ENCODE data around the gene KCNRG. TPM values are rescaled to one million over a fixed set of nuclear protein-coding genes. Genes with fewer than 3 reads are reported as not detected.
A peak's percentile ranks its signal among the peaks of the same experiment; 100 is the strongest.

The KCNRG gene, protein sequence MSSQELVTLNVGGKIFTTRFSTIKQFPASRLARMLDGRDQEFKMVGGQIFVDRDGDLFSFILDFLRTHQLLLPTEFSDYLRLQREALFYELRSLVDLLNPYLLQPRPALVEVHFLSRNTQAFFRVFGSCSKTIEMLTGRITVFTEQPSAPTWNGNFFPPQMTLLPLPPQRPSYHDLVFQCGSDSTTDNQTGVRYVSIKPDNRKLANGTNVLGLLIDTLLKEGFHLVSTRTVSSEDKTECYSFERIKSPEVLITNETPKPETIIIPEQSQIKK
- under 1 TPM; 0.30 to 0.40 TPM for total RNA-seq

DNA sequence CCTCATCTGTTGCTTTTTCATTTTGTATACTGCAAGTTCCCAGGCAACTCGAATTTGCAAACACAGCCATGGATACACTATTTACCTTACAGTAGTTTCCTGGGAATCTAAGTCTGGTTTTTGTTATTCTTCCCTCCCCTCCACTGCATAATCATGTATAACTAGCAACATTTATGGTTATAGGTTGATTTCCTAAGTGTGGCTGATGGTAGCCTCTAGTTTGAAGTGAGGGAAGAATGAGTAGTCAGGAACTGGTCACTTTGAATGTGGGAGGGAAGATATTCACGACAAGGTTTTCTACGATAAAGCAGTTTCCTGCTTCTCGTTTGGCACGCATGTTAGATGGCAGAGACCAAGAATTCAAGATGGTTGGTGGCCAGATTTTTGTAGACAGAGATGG lies at the start of gene KCNRG:
KCNRG (plus strand) TSS at position 187 of the 400 bp plus-strand sequence; CDS start at position 237, 50 bp downstream.
- intact Hi-C loops (cut with DNase I) = no loop called here
- no peak for DNase-seq
- Histone ChIP-seq H3K36me3 (peaks cover 6% of the 10 kb centered on the region), H3K9ac (ENCODE audit: low read depth in 2 of 2, low read length in 2 of 2) (no peak within 1 kb of the TSS), H3K9me3 (no peaks in the 10 kb centered on the region), H3K4me3 (no peak within 1 kb of the TSS), H3K27ac (no peak within 1 kb of the TSS), H3K4me1 (no peaks in the 10 kb centered on the region), H3K27me3 (no peaks in the 10 kb centered on the region)
- TF ChIP-seq, protein P1, sequence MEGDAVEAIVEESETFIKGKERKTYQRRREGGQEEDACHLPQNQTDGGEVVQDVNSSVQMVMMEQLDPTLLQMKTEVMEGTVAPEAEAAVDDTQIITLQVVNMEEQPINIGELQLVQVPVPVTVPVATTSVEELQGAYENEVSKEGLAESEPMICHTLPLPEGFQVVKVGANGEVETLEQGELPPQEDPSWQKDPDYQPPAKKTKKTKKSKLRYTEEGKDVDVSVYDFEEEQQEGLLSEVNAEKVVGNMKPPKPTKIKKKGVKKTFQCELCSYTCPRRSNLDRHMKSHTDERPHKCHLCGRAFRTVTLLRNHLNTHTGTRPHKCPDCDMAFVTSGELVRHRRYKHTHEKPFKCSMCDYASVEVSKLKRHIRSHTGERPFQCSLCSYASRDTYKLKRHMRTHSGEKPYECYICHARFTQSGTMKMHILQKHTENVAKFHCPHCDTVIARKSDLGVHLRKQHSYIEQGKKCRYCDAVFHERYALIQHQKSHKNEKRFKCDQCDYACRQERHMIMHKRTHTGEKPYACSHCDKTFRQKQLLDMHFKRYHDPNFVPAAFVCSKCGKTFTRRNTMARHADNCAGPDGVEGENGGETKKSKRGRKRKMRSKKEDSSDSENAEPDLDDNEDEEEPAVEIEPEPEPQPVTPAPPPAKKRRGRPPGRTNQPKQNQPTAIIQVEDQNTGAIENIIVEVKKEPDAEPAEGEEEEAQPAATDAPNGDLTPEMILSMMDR (IDR thresholded peaks at IDR 0.05) = no peak

DNA sequence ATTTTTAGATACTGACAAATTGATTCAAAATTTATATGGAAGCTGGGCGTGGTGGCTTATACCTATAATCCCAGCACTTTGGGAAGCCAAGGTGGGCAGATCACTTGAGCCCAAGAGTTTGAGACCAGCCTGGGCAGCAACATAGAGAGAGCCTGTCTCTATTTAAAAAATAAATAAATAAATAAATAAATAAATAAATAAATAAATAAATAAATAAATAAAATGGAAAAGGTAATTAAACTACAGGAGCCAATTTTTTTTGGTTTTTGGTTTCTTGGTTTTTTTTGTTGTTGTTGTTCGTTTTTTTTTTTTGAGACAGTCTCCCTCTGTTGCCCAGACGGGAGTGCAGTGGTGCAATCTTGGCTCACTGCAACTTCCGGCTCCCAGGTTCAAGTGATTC lies 47.8 kb upstream of the KCNRG start:
- H3K9me3 ChIP-seq = no peaks in the 10 kb centered on the region
- intact Hi-C loops (cut with DNase I) = no loop called here
- no peak for DNase-seq
- no peak overlapping the region for H3K27ac ChIP-seq
- H3K9ac ChIP-seq (ENCODE audit: low read depth in 2 of 2, low read length in 2 of 2) = no peak overlapping the region
- TF ChIP-seq, protein P1 (IDR thresholded peaks at IDR 0.05) = no peak
- H3K27me3 ChIP-seq = no peaks in the 10 kb centered on the region
- no peaks in the 10 kb centered on the region for H3K36me3 ChIP-seq
- H3K4me3 ChIP-seq = no peak overlapping the region
- H3K4me1 ChIP-seq = no peaks in the 10 kb centered on the region

DNA sequence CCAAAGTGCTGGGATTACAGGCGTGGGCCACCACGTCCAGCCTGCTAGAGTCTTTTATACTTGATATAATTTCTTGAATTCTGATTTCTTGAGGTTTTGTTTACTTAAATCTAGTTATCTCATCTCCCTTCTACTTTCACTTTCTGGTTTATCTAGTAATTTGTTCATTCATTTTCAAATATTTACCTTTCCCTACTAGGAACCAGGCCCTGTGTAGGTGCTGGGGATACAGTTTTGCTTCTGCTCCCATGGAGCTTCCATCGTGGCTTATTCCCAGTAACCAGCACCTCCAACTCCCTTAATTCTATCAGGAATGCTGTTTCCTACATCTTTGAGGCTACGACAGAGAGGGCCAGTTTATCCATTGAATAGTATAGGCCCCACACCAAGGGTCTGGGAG lies 42.5 kb upstream of the KCNRG start:
- no peak overlapping the region for H3K9ac ChIP-seq (ENCODE audit: low read depth in 2 of 2, low read length in 2 of 2)
- intact Hi-C loops (cut with DNase I) = loop anchor here (10.0 kb wide), 1 partner anchor 562 kb away; no protein-coding TSS in a partner anchor
- H3K27me3 ChIP-seq = no peaks in the 10 kb centered on the region
- TF ChIP-seq, protein P1 (IDR thresholded peaks at IDR 0.05) = no peak
- no peak overlapping the region for H3K4me3 ChIP-seq
- DNase-seq = no peak
- no peaks in the 10 kb centered on the region for H3K36me3 ChIP-seq
- H3K4me1 ChIP-seq = no peaks in the 10 kb centered on the region
- peak overlapping the region; percentile 13 for H3K27ac ChIP-seq
- no peaks in the 10 kb centered on the region for H3K9me3 ChIP-seq

DNA sequence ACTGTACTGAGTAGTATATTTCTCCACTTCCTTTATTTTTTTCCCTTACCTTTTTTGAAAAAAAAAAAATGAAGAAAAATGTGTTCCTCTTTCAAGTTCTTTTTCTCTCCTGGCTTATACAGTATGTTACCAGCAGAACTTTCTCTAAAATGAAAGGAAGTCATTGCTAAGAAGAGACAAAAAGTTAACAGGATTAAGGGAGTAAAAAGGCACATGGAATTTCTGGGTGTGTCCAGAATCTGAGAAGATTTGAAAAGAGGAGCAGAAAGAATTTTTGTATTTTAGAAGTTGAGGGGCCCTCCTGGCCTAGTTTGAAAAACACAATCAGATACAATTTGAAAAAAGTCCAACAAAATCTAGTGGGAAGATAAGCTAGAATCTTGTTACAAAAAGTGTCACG lies 39.4 kb upstream of the KCNRG start:
- TF ChIP-seq, protein P1 (IDR thresholded peaks at IDR 0.05) = no peak
- Histone ChIP-seq H3K9me3 (no peaks in the 10 kb centered on the region), H3K27me3 (no peaks in the 10 kb centered on the region), H3K36me3 (no peaks in the 10 kb centered on the region), H3K4me3 (no peak overlapping the region), H3K27ac (no peak overlapping the region), H3K4me1 (no peaks in the 10 kb centered on the region), H3K9ac (ENCODE audit: low read depth in 2 of 2, low read length in 2 of 2) (no peak overlapping the region)
- DNase-seq = no peak
- intact Hi-C loops (cut with DNase I) = loop anchor here (5.0 to 10.0 kb wide), 4 partner anchors 559 to 1096 kb away; no protein-coding TSS in a partner anchor

DNA sequence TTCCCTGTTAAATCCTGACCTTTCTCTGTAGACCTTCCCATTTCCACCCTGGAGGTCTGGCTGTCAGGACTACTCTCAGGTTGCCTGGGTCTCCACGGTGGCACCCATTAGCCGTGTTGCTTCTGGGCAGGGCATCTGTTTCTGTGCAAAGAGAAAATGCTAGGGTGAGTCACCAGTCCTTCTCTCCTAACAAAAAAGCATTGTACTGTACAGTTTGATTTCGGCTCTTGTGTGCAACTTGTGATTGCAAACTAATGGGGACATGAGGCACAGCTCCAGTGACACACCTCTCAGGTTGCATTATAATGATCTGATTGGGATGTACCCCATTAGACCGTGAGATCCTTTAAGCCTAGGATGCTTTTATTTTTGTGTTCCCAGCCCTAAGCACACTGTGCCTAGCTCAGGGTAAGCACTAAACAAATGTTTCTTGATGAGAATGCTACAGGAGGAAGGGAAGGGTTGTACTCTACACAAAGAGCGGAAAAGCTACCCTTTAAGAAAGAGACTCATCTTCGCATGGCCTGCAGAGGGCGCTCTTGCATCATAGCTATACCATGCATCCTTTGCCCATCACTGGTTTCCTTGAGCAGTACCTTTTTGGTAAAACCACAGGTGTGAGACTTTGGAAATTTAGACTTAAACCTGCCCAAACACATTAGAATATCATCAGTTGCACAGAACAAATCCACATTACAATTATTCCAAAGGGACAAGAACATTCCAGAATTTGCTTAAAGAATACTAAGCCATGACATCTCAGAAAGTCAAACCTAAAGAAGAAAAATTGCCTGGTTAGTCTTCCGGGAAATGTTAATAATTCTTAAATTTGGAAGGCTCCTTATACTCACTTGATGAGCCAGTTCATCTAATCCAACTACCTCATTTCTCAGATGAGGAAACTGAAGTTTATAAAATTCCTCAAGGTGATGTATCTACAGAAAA lies 38.7 kb upstream of the KCNRG start:
- Histone ChIP-seq H3K9ac (ENCODE audit: low read depth in 2 of 2, low read length in 2 of 2) (no peak overlapping the region), H3K4me1 (no peaks in the 10 kb centered on the region), H3K27me3 (no peaks in the 10 kb centered on the region), H3K4me3 (no peak overlapping the region), H3K9me3 (no peaks in the 10 kb centered on the region), H3K27ac (no peak overlapping the region), H3K36me3 (no peaks in the 10 kb centered on the region)
- peak; percentile 79 for DNase-seq
- intact Hi-C loops (cut with DNase I) = loop anchor here (5.0 to 10.0 kb wide), 4 partner anchors 558 to 1096 kb away; no protein-coding TSS in a partner anchor
- TF ChIP-seq, protein P1 (IDR thresholded peaks at IDR 0.05) = peak; percentile 84

Measured in colonic mucosa (tissue), 4 donors.